Prostate gland (tissue), 2 donors: ENCODE data around the gene ACKR3.

ENCODE experiments used
- POLR2A ChIP-seq: fragments of 450-650 bp; IDR thresholded peaks from one replicate; pipeline ENCODE4 v1.6.1; 2016; ENCODE audit warnings: antibody characterized with exemption, mild to moderate bottlenecking
- POLR2AphosphoS5 ChIP-seq: sonication (generic); formaldehyde crosslinking; IDR thresholded peaks from one replicate; pipeline ENCODE4 v1.6.1; 2017; ENCODE audit warnings: antibody characterized with exemption
- TF ChIP-seq, protein P1 (sequence below), 4 experiments: fragments of 200-600 bp in 2 of 4; fragments of 450-650 bp in 2 of 4; sonication (generic) in 2 of 4; IDR thresholded peaks; 1 replicate in 3 of 4; 2 replicates in 1 of 4; pipeline ENCODE4 v1.5.1; 2016 to 2019; ENCODE audit warnings: antibody characterized with exemption in 4 of 4, mild to moderate bottlenecking in 2 of 4, moderate library complexity in 2 of 4

DNA sequence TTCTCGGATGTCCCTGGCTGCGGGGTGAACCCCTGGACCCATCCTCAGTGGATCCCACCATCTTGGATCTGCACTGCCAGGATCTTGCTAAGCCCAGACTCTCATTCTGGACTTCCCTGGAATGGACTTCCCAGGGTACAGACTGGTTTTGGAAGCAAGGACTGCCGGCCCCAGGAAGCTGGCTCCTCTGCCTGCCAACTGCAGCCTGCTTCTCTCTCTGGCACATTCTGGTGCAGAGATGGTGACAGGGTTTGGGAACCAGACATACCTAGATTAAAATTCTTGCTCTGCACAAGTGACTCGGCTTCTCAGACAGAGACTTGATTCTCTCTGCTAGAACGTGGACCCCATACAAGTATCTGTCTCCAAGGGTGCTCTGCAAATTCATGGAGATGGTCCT is 29.4 kb downstream of the ACKR3 start:
- TF ChIP-seq, protein P1, sequence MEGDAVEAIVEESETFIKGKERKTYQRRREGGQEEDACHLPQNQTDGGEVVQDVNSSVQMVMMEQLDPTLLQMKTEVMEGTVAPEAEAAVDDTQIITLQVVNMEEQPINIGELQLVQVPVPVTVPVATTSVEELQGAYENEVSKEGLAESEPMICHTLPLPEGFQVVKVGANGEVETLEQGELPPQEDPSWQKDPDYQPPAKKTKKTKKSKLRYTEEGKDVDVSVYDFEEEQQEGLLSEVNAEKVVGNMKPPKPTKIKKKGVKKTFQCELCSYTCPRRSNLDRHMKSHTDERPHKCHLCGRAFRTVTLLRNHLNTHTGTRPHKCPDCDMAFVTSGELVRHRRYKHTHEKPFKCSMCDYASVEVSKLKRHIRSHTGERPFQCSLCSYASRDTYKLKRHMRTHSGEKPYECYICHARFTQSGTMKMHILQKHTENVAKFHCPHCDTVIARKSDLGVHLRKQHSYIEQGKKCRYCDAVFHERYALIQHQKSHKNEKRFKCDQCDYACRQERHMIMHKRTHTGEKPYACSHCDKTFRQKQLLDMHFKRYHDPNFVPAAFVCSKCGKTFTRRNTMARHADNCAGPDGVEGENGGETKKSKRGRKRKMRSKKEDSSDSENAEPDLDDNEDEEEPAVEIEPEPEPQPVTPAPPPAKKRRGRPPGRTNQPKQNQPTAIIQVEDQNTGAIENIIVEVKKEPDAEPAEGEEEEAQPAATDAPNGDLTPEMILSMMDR (IDR thresholded peaks at IDR 0.05), result no peak
- TF ChIP-seq POLR2A (no peak), POLR2AphosphoS5 (no peak)
